ENCODE measurements around the gene ZBTB46. TPM values are rescaled to one million over a fixed set of nuclear protein-coding genes. Genes with fewer than 3 reads are reported as not detected.
A peak's percentile ranks its signal among the peaks of the same experiment; 100 is the strongest.

The ZBTB46 gene
- total RNA-seq, 1 experiment from 2014 or later, result 1.1 TPM

GRCh38 chr20:63698739-63699465 lies 132.2 kb downstream of the ZBTB46 start:
- peak overlapping the region; percentile 65 for H3K27ac ChIP-seq (ENCODE audit: low read depth, low read length, poor library complexity, severe bottlenecking)
- CTCF ChIA-PET, result no interaction called here
- H3K27me3 ChIP-seq (replicated peaks; ENCODE audit: insufficient read depth, low read depth, low read length, poor library complexity), result no peaks in the 10 kb centered on the region
- peak; percentile 68 for DNase-seq (ENCODE audit: low spot score)
- TF ChIP-seq, protein P1, sequence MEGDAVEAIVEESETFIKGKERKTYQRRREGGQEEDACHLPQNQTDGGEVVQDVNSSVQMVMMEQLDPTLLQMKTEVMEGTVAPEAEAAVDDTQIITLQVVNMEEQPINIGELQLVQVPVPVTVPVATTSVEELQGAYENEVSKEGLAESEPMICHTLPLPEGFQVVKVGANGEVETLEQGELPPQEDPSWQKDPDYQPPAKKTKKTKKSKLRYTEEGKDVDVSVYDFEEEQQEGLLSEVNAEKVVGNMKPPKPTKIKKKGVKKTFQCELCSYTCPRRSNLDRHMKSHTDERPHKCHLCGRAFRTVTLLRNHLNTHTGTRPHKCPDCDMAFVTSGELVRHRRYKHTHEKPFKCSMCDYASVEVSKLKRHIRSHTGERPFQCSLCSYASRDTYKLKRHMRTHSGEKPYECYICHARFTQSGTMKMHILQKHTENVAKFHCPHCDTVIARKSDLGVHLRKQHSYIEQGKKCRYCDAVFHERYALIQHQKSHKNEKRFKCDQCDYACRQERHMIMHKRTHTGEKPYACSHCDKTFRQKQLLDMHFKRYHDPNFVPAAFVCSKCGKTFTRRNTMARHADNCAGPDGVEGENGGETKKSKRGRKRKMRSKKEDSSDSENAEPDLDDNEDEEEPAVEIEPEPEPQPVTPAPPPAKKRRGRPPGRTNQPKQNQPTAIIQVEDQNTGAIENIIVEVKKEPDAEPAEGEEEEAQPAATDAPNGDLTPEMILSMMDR (conservative IDR thresholded peaks at IDR 0.05; ENCODE audit: low read depth, low read length), result no peak
- intact Hi-C loops (cut with micrococcal nuclease; ENCODE audit: unreplicated experiment), result no loop called here
- peaks cover 16% of the 10 kb centered on the region for H3K4me1 ChIP-seq (ENCODE audit: insufficient read depth, low read length, poor library complexity, severe bottlenecking)
- POLR2A ChIA-PET (ENCODE audit: low non-redundant PET), result interaction anchor here (0.7 kb wide), 1 partner anchor 274 kb away, joined by 3 read pairs; no protein-coding TSS in a partner anchor
- no peaks in the 10 kb centered on the region for H3K9me3 ChIP-seq (ENCODE audit: low read depth, low read length, poor library complexity, severe bottlenecking)
- no TSS peak for BruUV-seq (replicated peaks)
- no peak overlapping the region for H3K4me3 ChIP-seq (ENCODE audit: low read depth, low read length, poor library complexity, severe bottlenecking)
- H3K36me3 ChIP-seq (ENCODE audit: insufficient read depth, low read length, poor library complexity, severe bottlenecking), result peaks cover 10% of the 10 kb centered on the region

DNA sequence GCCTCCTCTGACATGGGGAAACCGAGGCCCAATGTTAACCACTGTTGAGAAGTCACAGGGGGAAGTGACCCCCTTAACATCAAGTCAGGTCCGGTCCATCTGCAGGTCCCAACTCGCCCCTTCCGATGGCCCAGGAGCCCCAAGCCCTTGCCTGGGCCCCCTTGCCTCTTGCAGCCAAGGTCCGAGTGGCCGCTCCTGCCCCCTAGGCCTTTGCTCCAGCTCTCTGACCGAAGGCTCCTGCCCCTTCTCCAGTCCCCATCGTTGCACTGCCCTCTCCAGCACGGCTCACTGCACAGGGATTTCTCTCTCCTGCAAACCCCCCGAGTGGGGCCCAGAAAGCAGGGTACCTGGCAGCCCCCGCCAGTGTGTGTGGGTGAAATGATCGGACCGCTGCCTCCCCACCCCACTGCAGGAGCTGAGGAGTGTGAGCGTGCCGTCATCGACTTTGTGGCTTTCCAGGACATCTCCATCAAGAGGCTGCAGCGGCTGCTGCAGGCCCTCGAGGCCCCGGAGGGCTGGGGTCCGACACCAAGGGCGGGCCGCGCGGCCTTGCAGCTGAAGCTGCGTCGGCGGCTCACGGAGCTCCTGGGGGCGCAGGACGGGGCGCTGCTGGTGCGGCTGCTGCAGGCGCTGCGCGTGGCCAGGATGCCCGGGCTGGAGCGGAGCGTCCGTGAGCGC lies 133.1 kb downstream of the ZBTB46 start:
- intact Hi-C loops (cut with micrococcal nuclease; ENCODE audit: unreplicated experiment), result no loop called here
- TF ChIP-seq EZH2 (IDR thresholded peaks at IDR 0.05; ENCODE audit: borderline replicate concordance, low read depth, low read length, poor library complexity, severe bottlenecking), result no peak
- TF ChIP-seq, protein P1 (conservative IDR thresholded peaks at IDR 0.05; ENCODE audit: low read depth, low read length), result no peak
- no peak overlapping the region for H3K4me3 ChIP-seq (ENCODE audit: low read depth, low read length, poor library complexity, severe bottlenecking)
- H3K27ac ChIP-seq (ENCODE audit: low read depth, low read length, poor library complexity, severe bottlenecking), result no peak overlapping the region
- POLR2A ChIA-PET (ENCODE audit: low non-redundant PET), result interaction anchor here (0.7 kb wide), 1 partner anchor 275 kb away, joined by 3 read pairs; no protein-coding TSS in a partner anchor
- BruUV-seq (replicated peaks), result no TSS peak
- peaks cover 16% of the 10 kb centered on the region for H3K4me1 ChIP-seq (ENCODE audit: insufficient read depth, low read length, poor library complexity, severe bottlenecking)
- no peaks in the 10 kb centered on the region for H3K9me3 ChIP-seq (ENCODE audit: low read depth, low read length, poor library complexity, severe bottlenecking)
- peaks cover 10% of the 10 kb centered on the region for H3K36me3 ChIP-seq (ENCODE audit: insufficient read depth, low read length, poor library complexity, severe bottlenecking)
- H3K27me3 ChIP-seq (replicated peaks; ENCODE audit: insufficient read depth, low read depth, low read length, poor library complexity), result no peaks in the 10 kb centered on the region
- CTCF ChIA-PET, result no interaction called here
- no peak for DNase-seq (ENCODE audit: low spot score)

DNA sequence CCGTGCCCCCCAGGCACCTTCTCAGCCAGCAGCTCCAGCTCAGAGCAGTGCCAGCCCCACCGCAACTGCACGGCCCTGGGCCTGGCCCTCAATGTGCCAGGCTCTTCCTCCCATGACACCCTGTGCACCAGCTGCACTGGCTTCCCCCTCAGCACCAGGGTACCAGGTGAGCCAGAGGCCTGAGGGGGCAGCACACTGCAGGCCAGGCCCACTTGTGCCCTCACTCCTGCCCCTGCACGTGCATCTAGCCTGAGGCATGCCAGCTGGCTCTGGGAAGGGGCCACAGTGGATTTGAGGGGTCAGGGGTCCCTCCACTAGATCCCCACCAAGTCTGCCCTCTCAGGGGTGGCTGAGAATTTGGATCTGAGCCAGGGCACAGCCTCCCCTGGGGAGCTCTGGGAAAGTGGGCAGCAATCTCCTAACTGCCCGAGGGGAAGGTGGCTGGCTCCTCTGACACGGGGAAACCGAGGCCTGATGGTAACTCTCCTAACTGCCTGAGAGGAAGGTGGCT lies 133.7 kb downstream of the ZBTB46 start:
- no TSS peak for BruUV-seq (replicated peaks)
- CTCF ChIA-PET, result no interaction called here
- no peak overlapping the region for H3K4me3 ChIP-seq (ENCODE audit: low read depth, low read length, poor library complexity, severe bottlenecking)

More for the DNA sequence above, 133.7 kb downstream of the ZBTB46 start:
- Histone ChIP-seq H3K27me3 (replicated peaks; ENCODE audit: insufficient read depth, low read depth, low read length, poor library complexity) (no peaks in the 10 kb centered on the region), H3K9me3 (ENCODE audit: low read depth, low read length, poor library complexity, severe bottlenecking) (no peaks in the 10 kb centered on the region), H3K36me3 (ENCODE audit: insufficient read depth, low read length, poor library complexity, severe bottlenecking) (peaks cover 10% of the 10 kb centered on the region), H3K27ac (ENCODE audit: low read depth, low read length, poor library complexity, severe bottlenecking) (no peak overlapping the region), H3K4me1 (ENCODE audit: insufficient read depth, low read length, poor library complexity, severe bottlenecking) (peaks cover 16% of the 10 kb centered on the region)
- no peak for DNase-seq (ENCODE audit: low spot score)
- intact Hi-C loops (cut with micrococcal nuclease; ENCODE audit: unreplicated experiment), result no loop called here
- TF ChIP-seq, protein P1 (conservative IDR thresholded peaks at IDR 0.05; ENCODE audit: low read depth, low read length), result no peak
- no peak for TF ChIP-seq EZH2 (IDR thresholded peaks at IDR 0.05; ENCODE audit: borderline replicate concordance, low read depth, low read length, poor library complexity, severe bottlenecking)
- POLR2A ChIA-PET (ENCODE audit: low non-redundant PET), result no interaction called here

Measured in A673 (cell line).